HEK293T (cell line): Measurements from ENCODE around the gene CTSA.

Experiments
- CTCF ChIA-PET: fragments of 350-600 bp; formaldehyde crosslinking; extraction: SDS; loops from one replicate; lab custom pipeline; 2021; ENCODE audit warnings: antibody characterized with exemption, inconsistent platforms; lab: Yijun Ruan, JAX
- POLR2A ChIA-PET: fragments of 350-600 bp; formaldehyde crosslinking; extraction: SDS; loops from one replicate; lab custom pipeline; 2020; ENCODE audit warnings: antibody characterized with exemption, inconsistent platforms; lab: Yijun Ruan, JAX
- DNase-seq: peaks from one replicate; pipeline ENCODE4 v3.0.0; 2012; ENCODE audit warnings: mixed read lengths; ENCODE audit errors: extremely low spot score
- ARNT ChIP-seq: fragments of 450-650 bp; IDR thresholded peaks from 2 replicates; pipeline ENCODE4 v1.6.1; 2017; ENCODE audit warnings: mild to moderate bottlenecking
- BHLHE40 ChIP-seq: fragments of 450-650 bp; IDR thresholded peaks from 2 replicates; pipeline ENCODE4 v1.6.1; 2016; ENCODE audit warnings: mild to moderate bottlenecking, moderate library complexity, borderline replicate concordance
- CTBP1 ChIP-seq: fragments of 450-650 bp; IDR thresholded peaks from 2 replicates; pipeline ENCODE4 v1.6.1; 2016; ENCODE audit warnings: borderline replicate concordance
- ELF4 ChIP-seq: fragments of 450-650 bp; IDR thresholded peaks from 2 replicates; pipeline ENCODE4 v1.6.1; 2017; ENCODE audit warnings: antibody characterized with exemption
- FOXA1 ChIP-seq: fragments of 450-650 bp; IDR thresholded peaks from 2 replicates; pipeline ENCODE4 v1.6.1; 2016; ENCODE audit warnings: mild to moderate bottlenecking
- FOXK2 ChIP-seq: fragments of 450-650 bp; IDR thresholded peaks from 2 replicates; pipeline ENCODE4 v1.6.1; 2016; ENCODE audit warnings: mild to moderate bottlenecking
- FOXM1 ChIP-seq: fragments of 450-650 bp; IDR thresholded peaks from 2 replicates; pipeline ENCODE4 v1.6.1; 2017; ENCODE audit warnings: mild to moderate bottlenecking, borderline replicate concordance
- HDGF ChIP-seq: fragments of 450-650 bp; IDR thresholded peaks from 2 replicates; pipeline ENCODE4 v1.6.1; 2017; ENCODE audit warnings: antibody characterized with exemption, borderline replicate concordance
- L3MBTL2 ChIP-seq: fragments of 450-650 bp; conservative IDR thresholded peaks from 2 replicates; pipeline ENCODE4 v1.6.1; 2016; ENCODE audit warnings: mild to moderate bottlenecking
- LEF1 ChIP-seq: fragments of 450-650 bp; IDR thresholded peaks from 2 replicates; pipeline ENCODE4 v1.6.1; 2017; ENCODE audit warnings: mild to moderate bottlenecking, borderline replicate concordance
- NFRKB ChIP-seq: fragments of 450-650 bp; IDR thresholded peaks from 2 replicates; pipeline ENCODE4 v1.6.1; 2016; ENCODE audit warnings: mild to moderate bottlenecking, moderate library complexity
- PKNOX1 ChIP-seq: fragments of 450-650 bp; IDR thresholded peaks from 2 replicates; pipeline ENCODE4 v1.6.1; 2016
- SP1 ChIP-seq: fragments of 450-650 bp; IDR thresholded peaks from 2 replicates; pipeline ENCODE4 v1.6.1; 2017
- SUZ12 ChIP-seq: fragments of 450-650 bp; IDR thresholded peaks from 2 replicates; pipeline ENCODE4 v1.6.1; 2016; ENCODE audit warnings: mild to moderate bottlenecking
- TARDBP ChIP-seq: fragments of 450-650 bp; IDR thresholded peaks from 2 replicates; pipeline ENCODE4 v1.6.1; 2016
- ZNF384 ChIP-seq: fragments of 450-650 bp; IDR thresholded peaks from 2 replicates; pipeline ENCODE4 v1.6.1; 2016

The CTSA gene

DNA sequence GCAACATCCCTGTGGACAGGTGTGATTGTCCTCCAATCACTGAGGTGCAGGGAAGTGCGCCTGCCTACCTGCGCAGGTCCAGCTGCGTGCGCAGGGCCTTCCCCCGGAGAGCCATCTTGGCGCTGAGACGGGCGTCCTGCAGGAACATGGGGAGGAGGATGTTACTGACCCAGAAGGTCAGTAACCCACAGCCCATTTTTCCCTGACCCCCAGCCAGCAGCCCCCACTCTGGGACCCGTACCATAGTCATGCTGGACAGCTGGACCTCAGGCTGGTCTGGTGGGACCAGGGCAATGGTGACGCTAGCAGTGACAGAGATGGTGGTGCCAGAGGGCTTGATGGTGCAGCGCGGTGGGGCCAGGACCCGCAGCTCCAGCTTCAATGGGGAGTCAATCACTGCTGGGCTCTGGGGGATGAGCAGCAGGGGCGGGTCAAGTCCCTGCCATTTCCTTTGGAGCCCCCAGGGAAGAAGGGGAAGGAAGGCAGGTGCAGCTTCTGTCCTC lies 11.1 kb downstream of the CTSA start:
- no peak for TF ChIP-seq FOXA1
- no peak for TF ChIP-seq L3MBTL2
- TF ChIP-seq PKNOX1 = no peak
- no peak for TF ChIP-seq SUZ12
- TF ChIP-seq ZNF384 = no peak
- TF ChIP-seq SP1 = no peak
- ChIA-PET POLR2A (interaction anchor here (1.8 kb wide), 1 partner anchor 32 kb away, joined by 3 read pairs; no protein-coding TSS in a partner anchor), CTCF (no interaction called here)
- no peak for DNase-seq

GRCh38 chr20:45904583-45905504 lies 13.7 kb downstream of the CTSA start:
- CTCF ChIA-PET = no interaction called here
- DNase-seq = no peak
- POLR2A ChIA-PET = interaction anchor here (0.7 to 3.0 kb wide), 10 partner anchors 13 to 71 kb away, joined by 3 to 16 read pairs (median 4); partner anchors contain the start of genes CTSA, SNX21 and ZSWIM1
- TF ChIP-seq FOXK2 (no peak), BHLHE40 (no peak), SUZ12 (no peak), HDGF (no peak), FOXM1 (no peak), ZNF384 (no peak), ARNT (no peak), LEF1 (no peak)

DNA sequence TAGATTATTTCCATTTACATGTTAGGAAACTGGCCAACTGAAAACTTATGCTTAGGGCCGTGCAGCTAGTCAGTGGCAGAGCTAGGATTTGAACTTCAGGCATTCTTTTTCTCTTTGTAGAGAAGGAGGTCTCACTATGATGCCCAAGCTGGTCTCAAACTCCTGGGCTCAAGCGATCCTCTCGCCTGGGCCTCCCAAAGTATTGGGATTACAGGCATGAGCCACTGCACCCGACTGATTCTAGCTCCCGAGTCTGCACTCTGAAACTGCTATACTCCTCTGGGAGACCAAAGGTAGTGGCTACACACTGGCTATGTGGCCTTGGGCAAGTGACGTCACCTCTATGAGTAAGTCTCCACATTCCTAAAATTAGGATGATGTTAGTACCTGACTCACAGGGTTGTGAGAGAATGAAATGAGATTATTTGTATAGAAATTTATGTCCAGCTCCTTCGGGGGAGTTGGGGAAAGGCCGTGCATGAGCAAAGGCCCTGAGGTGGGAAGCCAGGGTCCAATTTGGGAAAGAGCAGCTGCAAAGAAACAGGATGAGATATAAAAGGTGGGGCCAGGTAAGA lies 14.5 kb downstream of the CTSA start:
- POLR2A ChIA-PET = interaction anchor here (0.7 to 3.0 kb wide), 10 partner anchors 14 to 72 kb away, joined by 3 to 16 read pairs (median 4); partner anchors contain the start of genes CTSA, SNX21 and ZSWIM1
- no peak for DNase-seq

DNA sequence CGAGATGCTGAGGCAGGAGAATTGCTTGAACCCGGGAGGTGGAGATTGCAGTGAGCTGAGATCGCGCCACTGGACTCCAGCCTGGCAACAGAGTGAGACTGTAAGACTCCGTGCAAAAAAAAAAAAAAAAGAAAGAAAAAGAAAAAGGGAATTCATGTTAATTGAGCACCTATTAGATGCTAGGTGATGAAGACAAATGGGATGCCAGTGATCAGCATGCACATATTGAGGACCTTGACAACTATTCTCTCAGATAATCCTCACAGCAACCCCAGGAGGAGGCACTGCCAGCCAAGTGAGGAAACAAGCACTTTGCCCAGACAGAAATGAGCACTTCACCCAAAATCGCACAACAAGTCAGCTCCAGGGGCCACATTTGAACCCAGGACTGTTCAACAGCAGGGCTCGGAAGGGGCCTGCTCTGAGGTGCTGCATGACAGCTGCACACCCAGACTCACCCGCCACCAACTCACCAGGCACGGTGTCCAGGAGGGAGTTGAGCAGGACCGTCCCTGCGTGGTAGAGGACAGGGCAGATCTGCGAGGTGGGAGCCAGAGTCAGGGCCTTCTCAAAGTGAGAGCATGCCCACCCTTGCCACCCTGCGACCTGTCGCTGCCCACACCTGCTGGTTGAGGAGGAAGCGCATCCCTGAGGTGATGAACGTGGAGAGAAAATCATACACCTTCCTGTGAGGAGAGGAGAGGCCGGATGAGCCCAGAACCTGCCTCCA lies 16.2 kb downstream of the CTSA start:
- TF ChIP-seq ELF4 (no peak), ARNT (no peak), L3MBTL2 (no peak), HDGF (no peak), BHLHE40 (no peak), SUZ12 (no peak), FOXK2 (no peak), CTBP1 (no peak), TARDBP (no peak), FOXA1 (no peak), ZNF384 (no peak), LEF1 (no peak), PKNOX1 (no peak), NFRKB (no peak), SP1 (no peak), FOXM1 (no peak)
- POLR2A ChIA-PET = interaction anchor here (3.0 kb wide), 1 partner anchor 26 kb away, joined by 16 read pairs; the partner anchor contains the start of gene ZSWIM1
- CTCF ChIA-PET = interaction anchor here (0.9 kb wide), 1 partner anchor 63 kb away, joined by 4 read pairs; no protein-coding TSS in a partner anchor
- DNase-seq = no peak

More for the DNA sequence above, 14.5 kb downstream of the CTSA start:
- CTCF ChIA-PET = no interaction called here
- TF ChIP-seq FOXK2 (no peak), HDGF (no peak), ZNF384 (no peak), NFRKB (no peak), SUZ12 (no peak), L3MBTL2 (no peak), TARDBP (no peak), ARNT (no peak), CTBP1 (no peak), FOXM1 (no peak), LEF1 (no peak), ELF4 (no peak), BHLHE40 (no peak), FOXA1 (no peak), PKNOX1 (no peak), SP1 (no peak)

DNA sequence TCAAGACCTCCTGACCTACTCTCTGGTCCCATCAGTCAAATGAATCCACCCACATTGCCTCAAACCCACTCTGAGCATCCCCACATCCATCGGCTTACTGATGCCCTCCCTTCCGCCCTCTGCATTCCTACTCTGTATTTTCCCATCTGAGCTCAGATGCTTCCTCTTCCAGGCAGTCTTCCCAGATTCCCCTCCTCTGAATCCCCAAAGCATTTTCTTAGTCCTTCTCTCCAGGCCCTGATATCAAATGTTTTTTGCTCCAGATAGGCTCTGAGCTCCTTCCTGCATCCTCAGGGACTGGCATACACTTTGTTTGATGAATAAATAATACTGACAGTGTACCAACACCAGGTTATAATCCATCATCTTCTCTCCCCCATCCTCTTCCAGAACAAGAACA lies 16.9 kb downstream of the CTSA start:
- ChIA-PET POLR2A (no interaction called here), CTCF (interaction anchor here (0.9 kb wide), 1 partner anchor 62 kb away, joined by 4 read pairs; no protein-coding TSS in a partner anchor)
- TF ChIP-seq L3MBTL2 (no peak), SP1 (no peak), LEF1 (no peak), HDGF (no peak), BHLHE40 (no peak), PKNOX1 (no peak), TARDBP (no peak), FOXA1 (no peak), ELF4 (no peak)

More for the DNA sequence above, 16.9 kb downstream of the CTSA start:
- no peak for DNase-seq
